ENCODE measurements around the gene RNF181.

Gene RNF181

DNA sequence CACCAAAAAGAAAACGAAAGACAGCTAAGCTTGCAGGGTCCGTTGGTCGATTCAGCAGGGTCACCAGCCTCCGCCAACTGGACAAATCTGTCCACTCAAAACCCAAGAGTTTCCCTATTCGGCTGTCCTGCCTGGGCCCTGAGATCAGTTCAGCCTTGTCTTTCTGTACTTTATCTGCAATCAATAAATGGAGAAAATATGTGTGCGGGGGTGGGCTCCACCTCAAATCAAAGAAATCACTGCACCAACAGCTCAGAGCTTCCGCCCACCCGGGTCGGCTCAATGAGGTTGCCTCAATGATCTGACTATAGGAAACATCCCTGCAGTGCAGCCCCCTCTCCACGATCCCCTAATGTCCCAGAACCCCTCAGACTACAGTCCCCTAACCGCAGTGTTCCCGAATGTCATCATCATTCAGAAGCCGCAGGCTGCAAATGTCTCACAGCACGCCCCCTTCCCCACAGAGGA is 34.7 kb upstream of the RNF181 start:
- TF ChIP-seq POLR2AphosphoS5 (IDR thresholded peaks at IDR 0.05; ENCODE audit: low read depth) (no peak), GABPA (IDR thresholded peaks at IDR 0.05; ENCODE audit: low read depth) (no peak)
- TF ChIP-seq, protein P1, sequence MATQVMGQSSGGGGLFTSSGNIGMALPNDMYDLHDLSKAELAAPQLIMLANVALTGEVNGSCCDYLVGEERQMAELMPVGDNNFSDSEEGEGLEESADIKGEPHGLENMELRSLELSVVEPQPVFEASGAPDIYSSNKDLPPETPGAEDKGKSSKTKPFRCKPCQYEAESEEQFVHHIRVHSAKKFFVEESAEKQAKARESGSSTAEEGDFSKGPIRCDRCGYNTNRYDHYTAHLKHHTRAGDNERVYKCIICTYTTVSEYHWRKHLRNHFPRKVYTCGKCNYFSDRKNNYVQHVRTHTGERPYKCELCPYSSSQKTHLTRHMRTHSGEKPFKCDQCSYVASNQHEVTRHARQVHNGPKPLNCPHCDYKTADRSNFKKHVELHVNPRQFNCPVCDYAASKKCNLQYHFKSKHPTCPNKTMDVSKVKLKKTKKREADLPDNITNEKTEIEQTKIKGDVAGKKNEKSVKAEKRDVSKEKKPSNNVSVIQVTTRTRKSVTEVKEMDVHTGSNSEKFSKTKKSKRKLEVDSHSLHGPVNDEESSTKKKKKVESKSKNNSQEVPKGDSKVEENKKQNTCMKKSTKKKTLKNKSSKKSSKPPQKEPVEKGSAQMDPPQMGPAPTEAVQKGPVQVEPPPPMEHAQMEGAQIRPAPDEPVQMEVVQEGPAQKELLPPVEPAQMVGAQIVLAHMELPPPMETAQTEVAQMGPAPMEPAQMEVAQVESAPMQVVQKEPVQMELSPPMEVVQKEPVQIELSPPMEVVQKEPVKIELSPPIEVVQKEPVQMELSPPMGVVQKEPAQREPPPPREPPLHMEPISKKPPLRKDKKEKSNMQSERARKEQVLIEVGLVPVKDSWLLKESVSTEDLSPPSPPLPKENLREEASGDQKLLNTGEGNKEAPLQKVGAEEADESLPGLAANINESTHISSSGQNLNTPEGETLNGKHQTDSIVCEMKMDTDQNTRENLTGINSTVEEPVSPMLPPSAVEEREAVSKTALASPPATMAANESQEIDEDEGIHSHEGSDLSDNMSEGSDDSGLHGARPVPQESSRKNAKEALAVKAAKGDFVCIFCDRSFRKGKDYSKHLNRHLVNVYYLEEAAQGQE (IDR thresholded peaks at IDR 0.05; ENCODE audit: insufficient replicate concordance, low read depth) = no peak
- TF ChIP-seq, protein P2, sequence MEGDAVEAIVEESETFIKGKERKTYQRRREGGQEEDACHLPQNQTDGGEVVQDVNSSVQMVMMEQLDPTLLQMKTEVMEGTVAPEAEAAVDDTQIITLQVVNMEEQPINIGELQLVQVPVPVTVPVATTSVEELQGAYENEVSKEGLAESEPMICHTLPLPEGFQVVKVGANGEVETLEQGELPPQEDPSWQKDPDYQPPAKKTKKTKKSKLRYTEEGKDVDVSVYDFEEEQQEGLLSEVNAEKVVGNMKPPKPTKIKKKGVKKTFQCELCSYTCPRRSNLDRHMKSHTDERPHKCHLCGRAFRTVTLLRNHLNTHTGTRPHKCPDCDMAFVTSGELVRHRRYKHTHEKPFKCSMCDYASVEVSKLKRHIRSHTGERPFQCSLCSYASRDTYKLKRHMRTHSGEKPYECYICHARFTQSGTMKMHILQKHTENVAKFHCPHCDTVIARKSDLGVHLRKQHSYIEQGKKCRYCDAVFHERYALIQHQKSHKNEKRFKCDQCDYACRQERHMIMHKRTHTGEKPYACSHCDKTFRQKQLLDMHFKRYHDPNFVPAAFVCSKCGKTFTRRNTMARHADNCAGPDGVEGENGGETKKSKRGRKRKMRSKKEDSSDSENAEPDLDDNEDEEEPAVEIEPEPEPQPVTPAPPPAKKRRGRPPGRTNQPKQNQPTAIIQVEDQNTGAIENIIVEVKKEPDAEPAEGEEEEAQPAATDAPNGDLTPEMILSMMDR (IDR thresholded peaks at IDR 0.05; ENCODE audit: insufficient read depth, low read length) = no peak
- DNase-seq (ENCODE audit: low read depth in 1 of 2, low spot score in 1 of 2) = no peak
- H3K27me3 ChIP-seq (ENCODE audit: insufficient read depth, poor library complexity, severe bottlenecking) = no peaks in the 10 kb centered on the region
- H3K4me3 ChIP-seq (replicated peaks; ENCODE audit: insufficient read depth, low read length) = peak overlapping the region; percentile 93
- peak overlapping the region; percentile 86 for H3K27ac ChIP-seq (replicated peaks)

DNA sequence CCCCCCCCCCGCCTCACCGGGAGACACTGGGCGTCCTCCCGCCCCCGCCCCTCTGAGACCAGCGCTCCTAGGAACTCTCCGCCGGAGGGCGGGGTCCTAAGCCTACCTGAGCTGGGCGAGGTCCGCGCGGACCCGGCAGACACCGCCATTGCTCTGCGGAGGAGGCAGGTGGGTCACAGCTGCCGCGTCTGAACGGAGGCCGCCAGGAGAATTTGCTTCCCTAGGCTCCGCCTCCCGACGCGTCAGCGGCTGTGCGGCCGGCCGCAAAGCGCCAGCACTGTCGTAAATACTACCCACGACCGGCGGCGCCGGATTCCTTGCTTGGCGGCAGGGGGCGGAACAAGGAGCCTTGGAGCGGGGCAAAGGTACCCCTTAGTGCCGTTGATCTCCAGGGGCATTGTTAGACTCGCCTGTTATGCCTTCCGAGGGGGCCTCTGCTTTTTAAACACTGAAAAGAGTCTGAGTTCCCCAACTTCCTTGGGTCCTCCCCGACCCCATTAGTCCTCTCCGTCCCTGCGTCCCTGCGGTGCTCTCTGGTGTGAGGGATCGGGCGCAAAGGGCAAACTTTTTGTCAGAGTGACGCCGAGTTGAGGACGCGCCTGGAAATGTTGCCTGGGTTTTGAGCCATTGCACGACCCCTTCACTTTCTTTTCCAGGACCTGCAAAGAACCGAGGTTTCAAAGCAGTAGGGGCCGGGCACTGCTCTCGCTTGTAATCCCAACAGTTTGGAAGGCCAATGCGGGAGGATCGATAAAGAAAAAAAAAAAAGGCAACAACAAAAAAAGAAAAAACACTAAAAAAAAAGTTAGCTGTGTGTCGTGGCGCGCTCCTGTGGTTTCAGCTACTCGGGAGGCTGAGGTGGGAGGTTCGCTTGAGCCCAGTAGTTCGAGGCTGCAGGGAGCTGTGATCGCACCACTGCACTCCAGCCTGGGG is 34.0 kb upstream of the RNF181 start, which contains the start of gene GGCX:
Gene GGCX (minus strand): TSS at position 214 of the 933 bp plus-strand sequence. CDS start 65 bp downstream, at position 149.
- DNase-seq (ENCODE audit: low read depth in 1 of 2, low spot score in 1 of 2) = peak; percentile 93 to 97
- no peaks in the 10 kb centered on the region for H3K27me3 ChIP-seq (ENCODE audit: insufficient read depth, poor library complexity, severe bottlenecking)
- peak within 1 kb of the TSS; percentile 86 for H3K27ac ChIP-seq (replicated peaks)
- H3K4me3 ChIP-seq (replicated peaks; ENCODE audit: insufficient read depth, low read length) = peak within 1 kb of the TSS; percentile 93
- TF ChIP-seq, protein P2 (IDR thresholded peaks at IDR 0.05; ENCODE audit: insufficient read depth, low read length) = no peak
- TF ChIP-seq POLR2AphosphoS5 (IDR thresholded peaks at IDR 0.05; ENCODE audit: low read depth) (peak; percentile 93), GABPA (IDR thresholded peaks at IDR 0.05; ENCODE audit: low read depth) (no peak; the same call in 1 of the 2 replicates), SPI1 (IDR thresholded peaks at IDR 0.05; ENCODE audit: borderline replicate concordance, low read depth) (peak; percentile 26; the same call in 1 of the 2 replicates)
- TF ChIP-seq, protein P1 (IDR thresholded peaks at IDR 0.05; ENCODE audit: insufficient replicate concordance, low read depth) = peak; percentile 7

DNA sequence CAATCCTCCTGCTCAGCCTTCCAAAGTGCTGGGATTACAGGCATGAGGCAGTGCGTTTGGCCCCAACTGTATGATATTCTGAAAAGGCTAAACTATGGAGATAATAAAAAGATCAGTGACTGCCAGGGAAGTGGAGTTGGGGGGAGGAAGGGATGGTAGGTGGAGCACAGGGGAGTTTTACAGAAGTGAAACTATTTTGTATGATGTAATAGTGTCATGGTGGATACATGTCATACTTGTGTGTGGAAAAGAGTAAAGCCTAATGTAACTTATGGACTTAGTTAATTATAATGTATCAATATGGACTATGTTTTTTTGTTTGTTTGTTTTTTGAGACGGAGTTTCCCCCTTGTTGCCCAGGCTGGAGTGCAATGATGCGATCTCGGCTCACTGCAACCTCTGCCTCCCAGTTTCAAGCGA is 31.4 kb upstream of the RNF181 start:
- Histone ChIP-seq H3K4me3 (replicated peaks; ENCODE audit: insufficient read depth, low read length) (no peak overlapping the region), H3K27me3 (ENCODE audit: insufficient read depth, poor library complexity, severe bottlenecking) (no peaks in the 10 kb centered on the region), H3K27ac (replicated peaks) (peak overlapping the region; percentile 24)
- DNase-seq (ENCODE audit: low read depth in 1 of 2, low spot score in 1 of 2) = peak; percentile 50 to 64
- TF ChIP-seq POLR2AphosphoS5 (IDR thresholded peaks at IDR 0.05; ENCODE audit: low read depth) = no peak
- peak; percentile 77 for TF ChIP-seq SPI1 (IDR thresholded peaks at IDR 0.05; ENCODE audit: borderline replicate concordance, low read depth)

DNA sequence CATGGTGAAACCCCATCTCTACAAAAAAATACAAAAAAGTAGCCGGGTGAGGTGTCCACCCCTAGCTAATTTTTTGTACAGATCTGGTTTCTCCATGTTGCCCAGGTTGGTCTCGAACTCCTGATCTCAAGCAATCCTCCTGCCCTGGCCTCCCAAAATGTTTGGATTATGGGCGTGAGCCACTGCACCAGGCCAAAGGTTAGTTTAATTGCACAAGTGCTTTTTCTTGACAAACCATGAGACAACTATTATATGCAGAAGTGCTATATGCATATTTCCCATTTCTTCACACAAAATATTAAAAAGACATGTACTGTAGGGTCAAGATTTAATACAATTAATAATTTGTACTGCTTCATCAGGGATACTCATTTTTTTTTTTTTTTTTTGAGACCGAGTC is 29.3 kb upstream of the RNF181 start:
- TF ChIP-seq SPI1 (IDR thresholded peaks at IDR 0.05; ENCODE audit: borderline replicate concordance, low read depth) (no peak), POLR2AphosphoS5 (IDR thresholded peaks at IDR 0.05; ENCODE audit: low read depth) (no peak), GABPA (IDR thresholded peaks at IDR 0.05; ENCODE audit: low read depth) (no peak)
- TF ChIP-seq, protein P2 (IDR thresholded peaks at IDR 0.05; ENCODE audit: insufficient read depth, low read length) = no peak
- TF ChIP-seq, protein P1 (IDR thresholded peaks at IDR 0.05; ENCODE audit: insufficient replicate concordance, low read depth) = no peak
- Histone ChIP-seq H3K27me3 (ENCODE audit: insufficient read depth, poor library complexity, severe bottlenecking) (no peaks in the 10 kb centered on the region), H3K27ac (replicated peaks) (no peak overlapping the region), H3K4me3 (replicated peaks; ENCODE audit: insufficient read depth, low read length) (no peak overlapping the region)
- no peak for DNase-seq (ENCODE audit: low read depth in 1 of 2, low spot score in 1 of 2)
